T follicular helper cell (primary cell): ENCODE data around the gene MED26.

Experiments used
- DNase-seq: peaks from one replicate; pipeline ENCODE4 v3.0.0-alpha.2; 2020; ENCODE audit warnings: low read depth

MED26 gene

GRCh38 chr19:16649734-16650133, 21.7 kb upstream of the MED26 start:
- no peak for DNase-seq

GRCh38 chr19:16645140-16645539, 17.1 kb upstream of the MED26 start:
- DNase-seq, result no peak

- DNase-seq, result no peak
Observed at GRCh38 chr19:16641695-16642094, 13.7 kb upstream of the MED26 start.

GRCh38 chr19:16640951-16641350, 12.9 kb upstream of the MED26 start:
- no peak for DNase-seq

GRCh38 chr19:16638666-16639065, 10.7 kb upstream of the MED26 start:
- DNase-seq, result no peak

GRCh38 chr19:16637535-16637934, 9.5 kb upstream of the MED26 start:
- no peak for DNase-seq

- no peak for DNase-seq
Observed at GRCh38 chr19:16631465-16631864, 3.5 kb upstream of the MED26 start.

- DNase-seq, result no peak
Observed at GRCh38 chr19:16628984-16629691, 1.1 kb upstream of the MED26 start.

GRCh38 chr19:16627928-16628182, 149 bp downstream of the MED26 start:
- no peak for DNase-seq

GRCh38 chr19:16627193-16627927, 644 bp downstream of the MED26 start:
- DNase-seq, result no peak

GRCh38 chr19:16626796-16627192, 1.2 kb downstream of the MED26 start:
- DNase-seq, result no peak

GRCh38 chr19:16625163-16625958, 2.6 kb downstream of the MED26 start:
- DNase-seq, result no peak

GRCh38 chr19:16624236-16624635, 3.8 kb downstream of the MED26 start:
- DNase-seq, result no peak

- no peak for DNase-seq
Observed at GRCh38 chr19:16623576-16623975, 4.4 kb downstream of the MED26 start.

- no peak for DNase-seq
Observed at GRCh38 chr19:16623066-16623465, 4.9 kb downstream of the MED26 start.

GRCh38 chr19:16621165-16621800, 6.7 kb downstream of the MED26 start:
- DNase-seq, result no peak

- DNase-seq, result no peak
Observed at GRCh38 chr19:16620584-16620983, 7.4 kb downstream of the MED26 start.

- no peak for DNase-seq
Observed at GRCh38 chr19:16620018-16620417, 8.0 kb downstream of the MED26 start.

GRCh38 chr19:16619457-16619856, 8.5 kb downstream of the MED26 start:
- DNase-seq, result no peak

- DNase-seq, result no peak
Observed at GRCh38 chr19:16618248-16618647, 9.8 kb downstream of the MED26 start.

- DNase-seq, result no peak
Observed at GRCh38 chr19:16615808-16616207, 12.2 kb downstream of the MED26 start.

- no peak for DNase-seq
Observed at GRCh38 chr19:16614941-16615340, 13.1 kb downstream of the MED26 start.

- no peak for DNase-seq
Observed at GRCh38 chr19:16613841-16614240, 14.2 kb downstream of the MED26 start.
